Measurements from ENCODE around the gene ZFHX3.

DNA sequence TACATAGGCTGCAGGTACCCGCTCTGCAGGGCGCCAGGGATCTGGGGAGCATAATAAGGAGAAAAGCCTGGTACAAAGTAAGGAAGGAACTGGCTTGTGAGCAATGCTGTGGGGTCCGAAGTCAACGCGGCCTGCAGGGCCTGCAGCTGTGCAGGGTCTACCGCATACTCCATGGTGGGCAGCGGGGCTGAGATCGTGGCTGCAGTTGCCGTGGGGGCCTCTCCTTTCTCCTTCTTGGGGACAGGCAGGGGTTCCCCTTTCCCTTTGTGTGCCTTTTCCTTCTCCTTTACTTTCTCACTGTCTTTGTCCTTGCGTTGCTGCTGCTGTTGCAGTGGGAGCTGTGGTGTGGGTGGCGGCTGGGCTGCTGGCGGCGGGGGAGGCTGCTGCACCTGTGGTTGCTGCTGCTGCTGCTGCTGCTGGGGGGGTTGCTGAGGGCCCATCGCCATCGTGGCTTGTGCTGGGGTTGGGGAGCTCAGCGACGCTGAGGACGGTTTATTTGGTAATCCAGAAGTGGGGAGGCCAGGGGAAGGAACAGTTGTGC, 259.6 kb downstream of the ZFHX3 start:
- TF ChIP-seq, protein P1, sequence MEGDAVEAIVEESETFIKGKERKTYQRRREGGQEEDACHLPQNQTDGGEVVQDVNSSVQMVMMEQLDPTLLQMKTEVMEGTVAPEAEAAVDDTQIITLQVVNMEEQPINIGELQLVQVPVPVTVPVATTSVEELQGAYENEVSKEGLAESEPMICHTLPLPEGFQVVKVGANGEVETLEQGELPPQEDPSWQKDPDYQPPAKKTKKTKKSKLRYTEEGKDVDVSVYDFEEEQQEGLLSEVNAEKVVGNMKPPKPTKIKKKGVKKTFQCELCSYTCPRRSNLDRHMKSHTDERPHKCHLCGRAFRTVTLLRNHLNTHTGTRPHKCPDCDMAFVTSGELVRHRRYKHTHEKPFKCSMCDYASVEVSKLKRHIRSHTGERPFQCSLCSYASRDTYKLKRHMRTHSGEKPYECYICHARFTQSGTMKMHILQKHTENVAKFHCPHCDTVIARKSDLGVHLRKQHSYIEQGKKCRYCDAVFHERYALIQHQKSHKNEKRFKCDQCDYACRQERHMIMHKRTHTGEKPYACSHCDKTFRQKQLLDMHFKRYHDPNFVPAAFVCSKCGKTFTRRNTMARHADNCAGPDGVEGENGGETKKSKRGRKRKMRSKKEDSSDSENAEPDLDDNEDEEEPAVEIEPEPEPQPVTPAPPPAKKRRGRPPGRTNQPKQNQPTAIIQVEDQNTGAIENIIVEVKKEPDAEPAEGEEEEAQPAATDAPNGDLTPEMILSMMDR (IDR thresholded peaks at IDR 0.05; ENCODE audit: extremely low read depth in 1 of 2, insufficient read depth in 1 of 2, low read depth in 1 of 2, low read length in 2 of 2) = no peak
- TF ChIP-seq, protein P2, sequence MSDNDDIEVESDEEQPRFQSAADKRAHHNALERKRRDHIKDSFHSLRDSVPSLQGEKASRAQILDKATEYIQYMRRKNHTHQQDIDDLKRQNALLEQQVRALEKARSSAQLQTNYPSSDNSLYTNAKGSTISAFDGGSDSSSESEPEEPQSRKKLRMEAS (IDR thresholded peaks at IDR 0.05; ENCODE audit: insufficient read depth, insufficient read length) = no peak
- TF ChIP-seq EZH2 (IDR thresholded peaks at IDR 0.05; ENCODE audit: borderline replicate concordance, low read depth, low read length, severe bottlenecking) = no peak
- no peak for TF ChIP-seq POLR2A (IDR thresholded peaks at IDR 0.05; ENCODE audit: low read depth, low read length)

Measured in endothelial cell of umbilical vein (primary cell).